ENCODE data around the gene NPTX1.

Gene NPTX1

DNA sequence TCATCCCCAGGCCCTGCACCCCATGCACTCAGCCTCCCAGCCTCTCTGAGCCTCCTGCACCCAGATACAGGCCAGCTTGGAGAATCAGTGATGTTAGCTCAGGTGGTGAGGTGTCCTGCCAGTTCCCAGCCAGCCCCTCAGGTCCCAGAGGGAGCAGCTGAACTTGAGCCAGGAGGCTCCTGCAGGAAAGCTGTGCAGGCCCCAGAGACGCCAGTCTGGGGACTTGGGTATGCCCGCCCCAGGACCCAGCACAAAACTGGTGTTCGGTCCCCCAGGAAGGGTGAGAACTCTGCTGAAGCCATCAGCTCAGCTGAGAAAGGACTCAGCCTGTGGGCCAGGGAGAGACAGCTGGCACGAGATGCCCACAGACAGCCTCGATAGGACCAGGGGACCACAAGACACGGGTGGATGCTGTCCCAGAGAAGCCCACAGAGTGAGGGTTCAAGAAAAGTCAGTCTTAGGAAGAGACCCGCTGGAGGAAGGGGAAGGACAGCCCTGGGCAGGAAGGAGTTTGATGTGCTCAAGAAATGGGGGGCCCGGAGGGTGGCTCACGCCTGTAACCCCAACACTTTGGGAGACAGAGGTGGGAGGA lies 50.5 kb downstream of the NPTX1 start:
- no peak for DNase-seq

DNA sequence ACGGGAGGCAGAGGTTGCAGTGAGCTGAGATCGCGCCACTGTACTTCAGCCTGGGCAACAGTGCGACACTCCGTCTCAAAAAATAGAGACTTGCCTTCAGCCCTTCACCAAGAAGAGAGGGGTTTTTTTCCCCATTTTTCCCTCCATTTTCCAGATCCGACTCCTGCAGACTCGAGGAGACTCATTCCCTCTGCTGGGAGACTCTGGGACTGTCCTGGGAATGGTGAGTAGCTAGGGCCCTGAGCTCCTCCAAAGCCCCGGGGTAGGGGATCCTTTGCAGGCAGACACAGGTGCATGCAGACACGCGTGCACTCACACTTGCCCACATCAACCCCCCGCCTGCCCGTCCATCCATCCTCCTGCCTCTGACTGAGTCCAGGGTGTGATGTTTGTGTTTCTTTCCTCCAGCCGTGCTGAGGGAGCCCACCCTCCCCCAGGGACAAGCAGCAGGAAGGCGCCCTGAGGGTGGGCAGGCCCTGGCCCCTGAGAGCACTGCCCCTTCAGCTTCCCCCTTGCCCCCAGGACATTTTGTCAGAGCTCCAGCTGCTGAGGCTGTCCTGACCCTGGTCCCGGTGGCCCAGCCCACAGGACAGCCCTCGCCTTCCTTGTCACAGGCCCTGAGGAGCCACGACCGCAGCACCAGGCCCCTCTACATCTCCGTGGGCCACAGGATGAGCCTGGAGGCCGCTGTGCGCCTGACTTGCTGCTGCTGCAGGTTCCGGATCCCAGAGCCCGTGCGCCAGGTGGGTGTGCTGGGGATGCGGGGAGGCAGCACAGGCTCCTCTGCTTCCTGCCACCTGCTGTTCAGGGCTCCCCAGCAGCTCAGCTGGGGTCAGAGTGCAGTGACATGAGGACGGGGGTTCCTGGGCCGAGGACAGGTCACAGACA lies 51.3 kb downstream of the NPTX1 start:
- DNase-seq = no peak

DNA sequence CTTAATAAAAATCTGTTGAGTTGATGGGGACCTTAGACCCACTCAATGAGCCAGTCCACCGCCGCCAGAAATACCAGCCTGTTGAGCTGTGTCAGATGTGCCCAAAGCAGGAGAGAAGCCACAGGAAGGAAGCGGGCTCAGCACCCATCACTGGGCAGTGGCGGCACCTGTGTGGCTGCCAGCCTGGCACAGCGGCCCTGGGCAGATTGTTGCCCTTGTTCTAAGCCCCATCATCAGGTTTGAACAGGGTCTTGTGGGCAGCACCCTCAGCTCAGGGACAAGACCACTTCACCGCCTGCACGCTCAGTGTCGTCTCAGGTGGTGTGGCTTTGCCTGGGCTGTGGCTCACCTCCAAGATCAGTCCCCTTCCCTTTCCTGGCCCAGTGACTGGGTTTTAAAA lies 52.1 kb downstream of the NPTX1 start:
- DNase-seq = no peak

DNA sequence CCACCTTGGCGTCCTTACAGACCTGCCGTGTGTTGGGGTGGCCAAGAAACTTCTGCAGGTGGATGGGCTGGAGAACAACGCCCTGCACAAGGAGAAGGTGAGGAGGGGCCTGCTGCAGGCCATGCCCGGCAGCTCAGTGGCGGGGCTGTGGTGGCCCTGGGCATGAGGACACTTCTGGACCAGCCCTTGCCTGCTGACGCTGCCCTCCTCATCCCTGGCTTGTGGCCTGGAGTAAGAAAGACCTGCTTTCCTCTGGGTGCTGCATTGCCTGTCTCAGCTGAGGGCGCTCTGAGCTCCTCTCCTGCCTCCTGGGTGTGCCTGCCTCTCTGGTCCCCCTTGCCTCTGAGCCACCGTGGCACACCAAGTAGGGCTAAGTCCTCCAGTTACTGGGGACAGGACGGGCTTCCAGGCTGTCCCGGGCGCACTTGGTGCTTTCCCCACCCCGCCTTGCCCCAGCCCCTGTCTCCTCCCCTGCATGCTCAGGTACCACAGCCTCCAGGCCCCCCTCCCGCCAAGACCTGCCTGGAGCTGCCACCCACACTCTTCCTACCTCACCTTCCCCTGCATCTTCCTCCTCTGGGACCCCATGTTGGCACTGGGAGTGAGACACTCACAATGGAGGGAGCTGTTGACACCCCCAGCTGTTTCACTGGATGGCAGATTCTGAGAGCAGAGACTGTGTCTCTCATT lies 52.7 kb downstream of the NPTX1 start:
- DNase-seq = no peak

DNA sequence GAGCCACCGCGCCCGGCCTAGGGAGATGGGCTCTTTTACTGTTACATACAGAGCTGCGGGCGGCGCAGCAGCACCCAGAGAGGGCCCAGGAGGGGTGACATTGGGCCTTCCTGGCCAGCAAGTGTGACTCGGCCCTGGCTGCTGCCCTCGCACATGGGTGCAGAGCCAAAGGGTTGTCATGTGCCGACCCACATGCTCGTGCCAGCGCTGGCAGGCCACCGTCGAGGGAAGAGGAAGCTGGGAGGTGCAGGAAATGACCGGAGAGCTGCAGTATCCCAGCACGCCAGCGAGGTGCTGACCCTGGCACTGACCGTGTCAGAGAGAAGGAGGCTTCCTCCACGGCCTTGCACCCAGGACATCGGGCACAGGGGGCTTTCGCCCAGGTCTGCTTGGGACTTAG lies 53.4 kb downstream of the NPTX1 start:
- DNase-seq = no peak

DNA sequence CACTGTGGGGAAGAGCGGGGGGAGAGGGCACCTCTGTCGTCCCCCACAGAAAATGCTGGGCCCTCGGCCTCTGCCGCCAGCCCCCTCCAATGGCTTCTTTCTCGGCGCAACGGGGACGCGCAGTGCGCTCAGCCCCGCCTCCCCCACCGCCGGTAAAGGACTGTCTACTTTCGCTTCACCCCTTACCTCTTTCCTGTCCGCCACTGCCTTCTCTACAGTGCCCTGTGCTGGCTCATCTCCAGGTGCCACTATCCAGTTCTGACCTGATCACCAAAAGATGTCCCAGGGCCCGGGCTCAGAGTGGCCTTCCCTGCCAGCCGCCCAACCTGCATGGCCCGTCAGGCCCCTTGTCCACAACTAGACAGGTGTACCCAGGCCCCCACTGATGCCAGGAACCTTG lies 54.1 kb downstream of the NPTX1 start:
- DNase-seq = no peak

DNA sequence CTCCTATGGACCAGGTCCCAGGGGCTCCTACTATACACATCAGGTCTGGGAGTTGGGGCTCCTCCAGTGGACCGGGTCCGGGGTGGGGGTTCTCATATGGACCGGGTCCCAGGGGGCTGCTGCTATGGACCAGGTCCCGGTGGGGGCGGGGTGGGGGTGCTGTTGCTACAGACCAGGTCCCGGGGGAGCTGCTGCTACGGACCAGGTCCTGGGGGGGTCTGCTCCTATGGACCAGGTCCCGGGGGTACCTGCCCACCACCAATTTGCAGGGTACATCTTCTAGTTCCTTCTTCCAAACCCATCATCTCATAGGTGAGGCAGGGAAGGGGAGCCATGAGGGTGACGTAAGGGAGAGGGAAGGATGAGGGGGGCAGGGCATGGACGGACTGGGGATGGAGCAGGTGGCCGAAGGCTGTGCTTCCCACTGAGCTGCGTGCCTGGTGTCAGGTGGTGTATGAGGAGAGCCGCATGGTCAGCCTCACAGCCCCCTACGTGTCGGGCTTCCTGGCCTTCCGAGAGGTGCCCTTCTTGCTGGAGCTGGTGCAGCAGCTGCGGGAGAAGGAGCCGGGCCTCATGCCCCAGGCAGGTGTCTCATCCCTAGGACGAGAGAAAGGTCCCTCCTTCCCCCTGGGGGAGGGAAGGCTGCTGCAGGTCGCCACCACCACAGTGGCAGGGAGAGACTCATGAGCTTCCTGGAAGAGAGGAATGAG lies 54.9 kb downstream of the NPTX1 start:
- DNase-seq = no peak

DNA sequence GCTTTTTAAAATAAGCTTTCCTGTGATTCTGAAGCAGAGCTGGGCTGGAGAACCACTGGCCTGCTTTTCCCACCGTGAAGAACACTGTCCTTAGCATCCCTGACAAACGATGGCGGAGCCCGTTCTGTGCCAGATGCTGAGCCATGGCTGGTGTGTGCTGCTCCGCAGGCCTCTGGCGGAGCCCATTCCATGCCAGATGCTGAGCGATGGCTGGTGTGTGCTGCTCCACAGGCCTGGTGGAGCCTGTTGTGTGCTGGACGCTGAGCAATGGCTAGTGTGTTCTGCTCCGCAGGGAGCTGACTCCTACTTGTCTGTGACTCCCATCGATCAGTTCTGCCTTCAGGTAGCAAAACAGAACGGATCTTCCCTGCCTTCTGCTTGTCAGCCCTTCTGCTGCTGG lies 57.2 kb downstream of the NPTX1 start:
- DNase-seq = no peak

DNA sequence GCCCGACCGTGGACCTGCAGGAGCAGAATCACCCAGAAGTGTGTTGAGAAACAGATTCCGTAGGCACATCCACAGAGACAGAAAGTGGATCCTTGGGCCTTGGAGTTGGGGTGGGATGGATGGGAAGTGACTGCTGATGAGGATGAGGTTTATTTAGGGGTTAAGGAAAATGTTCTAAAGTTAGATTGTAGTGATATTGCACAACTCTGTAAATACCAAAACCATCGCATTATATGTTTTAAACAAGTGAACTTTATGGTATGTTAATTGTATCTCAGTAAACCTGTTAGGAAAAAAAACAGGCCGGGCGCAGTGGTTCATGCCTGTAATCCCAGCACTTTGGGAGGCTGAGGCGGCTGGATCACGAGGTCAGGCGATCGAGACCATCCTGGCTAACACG lies 57.8 kb downstream of the NPTX1 start:
- no peak for DNase-seq

Data from fibroblast of skin of abdomen (primary cell).